GM23338 (cell line): Measurements from ENCODE around the gene ZNF358. TPM values are rescaled to one million over a fixed set of nuclear protein-coding genes. Genes with fewer than 3 reads are reported as not detected.

ENCODE experiments used
- ATAC-seq: fragments of 200-7000 bp; cut with Tn5 transposase; 3 replicates; pipeline ENCODE4 v1.9.1; 2020
- DNase-seq: peaks from one replicate; pipeline ENCODE4 v3.0.0-alpha.2; 2015; ENCODE audit warnings: low spot score
- H2AFZ ChIP-seq: fragments of 200-600 bp; sonication (generic); 2 replicates; pipeline ENCODE4 v1.8.0; 2016; ENCODE audit warnings: antibody characterized with exemption, mild to moderate bottlenecking, moderate library complexity
- H3F3A ChIP-seq: fragments of 200-600 bp; sonication (generic); replicated peaks from 2 replicates; pipeline ENCODE4 v1.8.0; 2017; ENCODE audit warnings: antibody characterized with exemption, mixed run types, low read depth
- H3K27ac ChIP-seq: fragments of 200-600 bp; sonication (generic); 2 replicates; pipeline ENCODE4 v1.6.1; 2016; ENCODE audit warnings: low read depth
- H3K27me3 ChIP-seq: fragments of 200-600 bp; sonication (generic); 2 replicates; pipeline ENCODE4 v1.8.0; 2016; ENCODE audit warnings: mild to moderate bottlenecking, mixed run types, moderate library complexity; ENCODE audit not compliant: insufficient read depth
- H3K36me3 ChIP-seq: fragments of 200-600 bp; sonication (generic); 2 replicates; pipeline ENCODE4 v1.8.0; 2016; ENCODE audit warnings: mild to moderate bottlenecking; ENCODE audit not compliant: insufficient read depth
- H3K4me1 ChIP-seq: fragments of 200-600 bp; sonication (generic); 2 replicates; pipeline ENCODE4 v1.8.0; 2016; ENCODE audit warnings: mild to moderate bottlenecking, moderate library complexity; ENCODE audit not compliant: insufficient read depth
- H3K4me2 ChIP-seq: fragments of 200-600 bp; sonication (generic); 2 replicates; pipeline ENCODE4 v1.7.1; 2017; ENCODE audit warnings: mixed run types
- H3K4me3 ChIP-seq: fragments of 200-600 bp; sonication (generic); 2 replicates; pipeline ENCODE4 v1.6.1; 2016; ENCODE audit warnings: mixed run types
- H3K79me2 ChIP-seq: fragments of 200-600 bp; sonication (generic); replicated peaks from 2 replicates; pipeline ENCODE4 v1.8.0; 2017; ENCODE audit warnings: mild to moderate bottlenecking; ENCODE audit not compliant: insufficient read depth
- H3K9me2 ChIP-seq: fragments of 200-600 bp; sonication (generic); 2 replicates; pipeline ENCODE4 v1.8.0; 2017; ENCODE audit not compliant: insufficient read depth
- H4K20me1 ChIP-seq: fragments of 200-600 bp; sonication (generic); replicated peaks from 2 replicates; pipeline ENCODE4 v1.8.0; 2017; ENCODE audit warnings: mild to moderate bottlenecking; ENCODE audit not compliant: insufficient read depth
- H3K27ac Mint-ChIP-seq: 2 replicates; pipeline ENCODE4 v1.8.0; 2020; ENCODE audit warnings: inconsistent platforms, mild to moderate bottlenecking, moderate library complexity, mixed read lengths
- H3K27me3 Mint-ChIP-seq: 3 replicates; pipeline ENCODE4 v1.8.0; 2022; ENCODE audit warnings: low read depth, mild to moderate bottlenecking, moderate library complexity, mixed read lengths, inconsistent platforms; ENCODE audit not compliant: insufficient read depth, poor library complexity
- H3K36me3 Mint-ChIP-seq: 3 replicates; pipeline ENCODE4 v1.8.0; 2021; ENCODE audit warnings: low read depth, mild to moderate bottlenecking, inconsistent platforms, moderate library complexity, mixed read lengths
- H3K4me1 Mint-ChIP-seq: 3 replicates; pipeline ENCODE4 v1.8.0; 2020; ENCODE audit warnings: mild to moderate bottlenecking, inconsistent platforms, mixed read lengths
- H3K4me3 Mint-ChIP-seq: 3 replicates; pipeline ENCODE4 v1.8.0; 2021; ENCODE audit warnings: moderate library complexity, mild to moderate bottlenecking, inconsistent platforms, mixed read lengths
- H3K9me3 Mint-ChIP-seq: 3 replicates; pipeline ENCODE4 v1.8.0; 2020; ENCODE audit warnings: moderate library complexity, mild to moderate bottlenecking, inconsistent platforms, mixed read lengths
- CREB1 ChIP-seq: fragments of 250-450 bp; sonication (Bioruptor Pico); IDR thresholded peaks from 2 replicates; pipeline ENCODE4 v1.5.0; 2020; ENCODE audit warnings: low read depth, mild to moderate bottlenecking, moderate library complexity
- CTCF ChIP-seq, 2 experiments: fragments of 200-600 bp in 1 of 2; sonication (generic) in 1 of 2; conservative IDR thresholded peaks; 2 replicates each; pipeline versions ENCODE4 v1.5.1 to v1.6.1; 2016 to 2017; ENCODE audit warnings: antibody characterized with exemption in 2 of 2, low read depth in 2 of 2, mild to moderate bottlenecking in 2 of 2, moderate library complexity in 1 of 2
- ETS1 ChIP-seq: IDR thresholded peaks from 2 replicates; pipeline ENCODE4 v1.6.1; 2016; ENCODE audit warnings: antibody characterized with exemption
- EZH2 ChIP-seq: fragments of 200-600 bp; sonication (generic); IDR thresholded peaks from one replicate; pipeline ENCODE4 v1.8.0; 2017; ENCODE audit warnings: antibody characterized with exemption, mild to moderate bottlenecking, low read depth; ENCODE audit not compliant: unreplicated experiment
- EZH2phosphoT487 ChIP-seq: fragments of 200-600 bp; sonication (generic); IDR thresholded peaks from one replicate; pipeline ENCODE4 v1.8.1; 2018; ENCODE audit warnings: antibody characterized with exemption; ENCODE audit not compliant: unreplicated experiment
- JUNB ChIP-seq: IDR thresholded peaks from one replicate; pipeline ENCODE4 v1.6.1; 2016; ENCODE audit warnings: antibody characterized with exemption; ENCODE audit not compliant: unreplicated experiment
- NANOG ChIP-seq: IDR thresholded peaks from 2 replicates; pipeline ENCODE4 v1.6.1; 2016; ENCODE audit warnings: antibody characterized with exemption, borderline replicate concordance
- POLR2AphosphoS5 ChIP-seq: IDR thresholded peaks from 2 replicates; pipeline ENCODE4 v1.6.1; 2016; ENCODE audit warnings: antibody characterized with exemption, low read depth
- REST ChIP-seq: IDR thresholded peaks from one replicate; pipeline ENCODE4 v1.6.1; 2018; ENCODE audit warnings: antibody characterized with exemption; ENCODE audit not compliant: unreplicated experiment
- STAT1 ChIP-seq: IDR thresholded peaks from one replicate; pipeline ENCODE4 v1.6.1; 2016; ENCODE audit warnings: antibody characterized with exemption; ENCODE audit not compliant: unreplicated experiment
- ZNF114 ChIP-seq: fragments of 250-450 bp; sonication (Bioruptor Pico); IDR thresholded peaks from 2 replicates; pipeline ENCODE4 v1.5.0; 2020; ENCODE audit warnings: mild to moderate bottlenecking, moderate library complexity
- ZNF331 ChIP-seq: fragments of 250-450 bp; sonication (Bioruptor Pico); IDR thresholded peaks from 2 replicates; pipeline ENCODE4 v1.5.0; 2020; ENCODE audit warnings: low read depth, mild to moderate bottlenecking, moderate library complexity
- ZNF462 ChIP-seq: fragments of 250-450 bp; sonication (Bioruptor Pico); IDR thresholded peaks from 2 replicates; pipeline ENCODE4 v1.5.0; 2020; ENCODE audit warnings: mild to moderate bottlenecking, moderate library complexity
- polyA plus RNA-seq: library from polyadenylated mRNA; unstranded; fragments of >200 nt; fragmentation: Nextera tagmentation; extraction: Ambion mirVana; gene quantifications from 2 replicates; pipeline ENCODE4 v1.2.1, GENCODE V29; 2016
- total RNA-seq: library from RNA; depleted of rRNA; stranded (reverse); fragments of >200 nt; shearing (Covaris generic); gene quantifications from 2 replicates; pipeline ENCODE4 v1.2.3, GENCODE V29; 2014

ZNF358 gene
- total and polyA plus RNA-seq, 2 experiments from 2014 or later = 23.8 to 52.9 TPM

GRCh38 chr19:7534531-7535046 is 18.7 kb downstream of the ZNF358 start:
- Mint-ChIP-seq H3K27me3 (peaks cover 8% of the 10 kb centered on the region), H3K27ac (peak overlapping the region; percentile 87), H3K4me3 (peak overlapping the region; percentile 89), H3K9me3 (no peaks in the 10 kb centered on the region; the same call in 2 of the 3 replicates), H3K4me1 (no peaks in the 10 kb centered on the region; the same call in 2 of the 3 replicates), H3K36me3 (peaks cover 11% of the 10 kb centered on the region; the same call in 2 of the 3 replicates)
- H2AFZ ChIP-seq = peak overlapping the region; percentile 91
- H3K4me2 ChIP-seq = peak overlapping the region; percentile 95
- peak; percentile 93 for DNase-seq
- H3F3A ChIP-seq = peaks cover 5% of the 10 kb centered on the region; the same call in 1 of the 2 replicates
- TF ChIP-seq STAT1 (no peak), JUNB (no peak), ZNF114 (CRISPR knock-in tag) (no peak), EZH2 (no peak), POLR2AphosphoS5 (peak; percentile 32), CTCF (conservative IDR thresholded peaks at IDR 0.05; ENCODE audit: low read depth in 2 of 2) (peak; percentile 15 to 37; a peak in 2 of 4 replicates), ZNF462 (CRISPR knock-in tag) (no peak), CREB1 (CRISPR knock-in tag) (no peak), ETS1 (no peak), NANOG (no peak), EZH2phosphoT487 (no peak), REST (no peak), ZNF331 (no peak)
- peak overlapping the region; percentile 96 for H3K4me3 ChIP-seq
- no peaks in the 10 kb centered on the region for H3K27me3 ChIP-seq
- H3K27ac ChIP-seq = peak overlapping the region; percentile 88
- no peaks in the 10 kb centered on the region; the same call in 1 of the 2 replicates for H3K36me3 ChIP-seq
- no peaks in the 10 kb centered on the region for H3K9me2 ChIP-seq
- peak; percentile 54 for ATAC-seq
- no peaks in the 10 kb centered on the region for H4K20me1 ChIP-seq
- H3K79me2 ChIP-seq = no peaks in the 10 kb centered on the region
- no peaks in the 10 kb centered on the region for H3K4me1 ChIP-seq
